ENCODE measurements around the gene TESMIN.

The TESMIN gene

GRCh38 chr11:68673991-68674390 is 77.3 kb downstream of the TESMIN start:
- H3K27me3 ChIP-seq (replicated peaks; ENCODE audit: control insufficient read depth, insufficient read depth, low read length): no peaks in the 10 kb centered on the region; the same call in 1 of the 2 replicates
- DNase-seq (ENCODE audit: extremely low read depth, insufficient read length): no peak
- TF ChIP-seq CTCF (IDR thresholded peaks at IDR 0.05; ENCODE audit: insufficient read depth, low read length, poor library complexity, severe bottlenecking): no peak
- H3K4me3 ChIP-seq (replicated peaks; ENCODE audit: low read depth, low read length): no peak overlapping the region
- no peaks in the 10 kb centered on the region for H3K36me3 ChIP-seq (ENCODE audit: control insufficient read depth, insufficient read depth, low read length)

DNA sequence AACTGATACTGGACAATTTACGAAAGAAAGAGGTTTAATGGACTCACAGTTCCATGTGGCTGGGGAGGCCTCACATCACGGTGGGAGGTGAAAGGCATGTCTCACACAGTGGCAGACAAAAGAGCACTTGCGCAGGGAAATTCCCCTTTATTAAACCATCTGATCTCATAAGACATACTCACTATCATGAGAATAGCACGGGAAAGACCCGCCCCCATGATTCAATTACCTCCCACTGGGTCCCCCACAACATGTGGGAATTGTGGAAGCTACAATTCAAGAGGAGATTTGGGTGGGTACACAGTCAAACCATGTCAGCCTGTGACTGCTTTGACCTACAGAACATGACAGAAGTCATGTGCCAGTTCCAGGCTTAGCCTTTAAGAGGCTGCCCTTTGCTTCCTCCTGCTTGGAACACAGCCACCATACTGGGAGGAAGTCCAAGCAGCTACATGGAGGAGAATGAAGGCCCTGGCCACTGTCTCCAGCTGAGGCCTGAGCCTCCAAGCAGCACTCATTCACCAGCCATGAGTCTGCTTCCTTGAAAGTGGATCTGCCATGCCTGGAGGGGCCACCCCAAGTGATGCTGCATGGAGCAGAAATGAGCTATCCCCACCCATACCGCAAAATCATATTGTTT is 77.9 kb downstream of the TESMIN start:
- Histone ChIP-seq H3K4me3 (replicated peaks; ENCODE audit: low read depth, low read length) (no peak overlapping the region), H3K36me3 (ENCODE audit: control insufficient read depth, insufficient read depth, low read length) (no peaks in the 10 kb centered on the region), H3K27me3 (replicated peaks; ENCODE audit: control insufficient read depth, insufficient read depth, low read length) (no peaks in the 10 kb centered on the region; the same call in 1 of the 2 replicates)
- TF ChIP-seq CTCF (IDR thresholded peaks at IDR 0.05; ENCODE audit: insufficient read depth, low read length, poor library complexity, severe bottlenecking): no peak
- no peak for DNase-seq (ENCODE audit: extremely low read depth, insufficient read length)

- TF ChIP-seq CTCF (IDR thresholded peaks at IDR 0.05; ENCODE audit: insufficient read depth, low read length, poor library complexity, severe bottlenecking): no peak
- DNase-seq (ENCODE audit: extremely low read depth, insufficient read length): no peak
- no peak overlapping the region for H3K4me3 ChIP-seq (replicated peaks; ENCODE audit: low read depth, low read length)
- H3K36me3 ChIP-seq (ENCODE audit: control insufficient read depth, insufficient read depth, low read length): no peaks in the 10 kb centered on the region
- no peaks in the 10 kb centered on the region; the same call in 1 of the 2 replicates for H3K27me3 ChIP-seq (replicated peaks; ENCODE audit: control insufficient read depth, insufficient read depth, low read length)
Measured at GRCh38 chr11:68670208-68670992, 80.9 kb downstream of the TESMIN start.

DNA sequence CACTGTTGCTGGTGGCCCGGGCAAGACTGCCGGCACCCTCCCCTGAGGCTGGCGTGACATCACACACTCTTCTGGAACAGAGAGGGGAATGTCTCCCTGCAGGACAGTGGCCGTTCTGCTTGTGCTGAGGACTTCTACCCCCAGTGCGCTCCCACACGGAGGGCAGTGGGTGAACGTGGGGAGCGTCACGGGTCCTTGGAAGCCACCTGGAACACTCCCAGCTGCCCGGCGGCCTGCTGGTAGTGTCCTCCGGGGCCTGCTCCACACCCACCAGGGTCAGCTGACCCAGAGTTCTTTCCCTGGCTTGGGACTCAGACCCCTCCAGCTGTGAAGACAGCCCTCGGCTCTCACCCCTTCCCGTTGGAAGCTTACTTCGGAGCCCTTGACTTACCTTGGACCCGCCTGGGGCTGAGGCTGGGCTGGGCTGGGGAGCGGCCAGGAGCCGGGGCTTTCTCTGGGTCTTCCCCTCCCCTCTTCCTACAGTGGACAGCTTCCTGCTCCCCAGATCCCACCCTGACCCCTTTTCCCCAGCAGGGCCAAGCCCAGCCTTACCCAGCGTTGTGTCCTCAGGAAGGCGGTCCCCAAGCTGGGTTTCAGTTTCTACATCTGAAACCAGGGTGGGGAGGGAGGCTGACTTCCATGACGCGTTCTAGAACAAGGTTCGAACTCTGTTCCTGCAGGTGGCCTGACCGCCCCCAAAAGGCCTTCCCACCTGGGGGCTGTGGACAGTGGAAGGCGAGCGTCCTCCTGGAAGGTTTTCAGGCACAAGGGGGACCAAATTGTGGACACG is 81.8 kb downstream of the TESMIN start:
- TF ChIP-seq CTCF (IDR thresholded peaks at IDR 0.05; ENCODE audit: insufficient read depth, low read length, poor library complexity, severe bottlenecking): no peak

GRCh38 chr11:68667511-68668500 is 83.5 kb downstream of the TESMIN start:
- H3K27me3 ChIP-seq (replicated peaks; ENCODE audit: control insufficient read depth, insufficient read depth, low read length): no peaks in the 10 kb centered on the region
- TF ChIP-seq CTCF (IDR thresholded peaks at IDR 0.05; ENCODE audit: insufficient read depth, low read length, poor library complexity, severe bottlenecking): no peak
- DNase-seq (ENCODE audit: extremely low read depth, insufficient read length): no peak
- H3K4me3 ChIP-seq (replicated peaks; ENCODE audit: low read depth, low read length): no peak overlapping the region
- H3K36me3 ChIP-seq (ENCODE audit: control insufficient read depth, insufficient read depth, low read length): no peaks in the 10 kb centered on the region

More for the DNA sequence above, 81.8 kb downstream of the TESMIN start:
- Histone ChIP-seq H3K27me3 (replicated peaks; ENCODE audit: control insufficient read depth, insufficient read depth, low read length) (no peaks in the 10 kb centered on the region), H3K36me3 (ENCODE audit: control insufficient read depth, insufficient read depth, low read length) (no peaks in the 10 kb centered on the region), H3K4me3 (replicated peaks; ENCODE audit: low read depth, low read length) (no peak overlapping the region)
- DNase-seq (ENCODE audit: extremely low read depth, insufficient read length): no peak

Data from GM06990 (cell line).